Endothelial cell of umbilical vein (primary cell): ENCODE data around the gene TEN1. TPM values are rescaled to one million over a fixed set of nuclear protein-coding genes. Genes with fewer than 3 reads are reported as not detected.

Experiments used
- BruUV-seq: library from RNA; stranded (reverse); fragments of 400-500 nt; replicated peaks from 2 replicates; lab custom pipeline; 2021; lab: Mats Ljungman, UMichigan
- CTCF ChIA-PET: fragments of 300-600, 350-600 bp; sonication (Branson Sonifier 250); formaldehyde crosslinking; loops from one replicate; lab custom pipeline; 2021; ENCODE audit warnings: antibody characterized with exemption, inconsistent platforms; lab: Charles Lee
- POLR2A ChIA-PET: fragments of 300-600, 350-600 bp; sonication (Branson Sonifier 250); formaldehyde crosslinking; loops from one replicate; lab custom pipeline; 2021; ENCODE audit warnings: antibody characterized with exemption, inconsistent platforms; lab: Charles Lee
- DNase-seq: peaks from one replicate; pipeline ENCODE4 v3.0.0-alpha.2; 2011; ENCODE audit warnings: low read depth, low spot score
- FAIRE-seq: peaks from 2 replicates; lab custom pipeline; 2011; peaks lifted over from hg19 to GRCh38; lab: Jason Lieb, UNC
- H2AFZ ChIP-seq: 2 replicates; pipeline ENCODE4 v1.6.0; 2012; ENCODE audit warnings: low read depth, low read length, control low read depth, inconsistent platforms
- H3K27ac ChIP-seq: 2 replicates; pipeline ENCODE4 v1.5.1; 2011; ENCODE audit warnings: low read depth, mild to moderate bottlenecking, control low read depth, low read length, moderate library complexity; ENCODE audit not compliant: insufficient read depth
- H3K27me3 ChIP-seq, 2 experiments: 2 replicates each; pipeline versions ENCODE4 v1.6.0 to v1.6.1; 2011; ENCODE audit warnings: low read length in 2 of 2, mixed read lengths in 1 of 2; ENCODE audit not compliant: control insufficient read depth in 2 of 2, insufficient read depth in 2 of 2
- H3K36me3 ChIP-seq, 2 experiments: 2 replicates in 1 of 2; 3 replicates in 1 of 2; pipeline ENCODE4 v1.5.1; 2011; ENCODE audit warnings: low read length in 2 of 2, mild to moderate bottlenecking in 1 of 2, moderate library complexity in 1 of 2; ENCODE audit not compliant: control insufficient read depth in 2 of 2, insufficient read depth in 2 of 2; ENCODE audit errors: extremely low read depth in 1 of 2
- H3K4me1 ChIP-seq: 3 replicates; pipeline ENCODE4 v1.5.1; 2011; ENCODE audit warnings: mild to moderate bottlenecking, low read length; ENCODE audit not compliant: control insufficient read depth, insufficient read depth; ENCODE audit errors: extremely low read depth
- H3K4me2 ChIP-seq: 2 replicates; pipeline ENCODE4 v1.6.1; 2011; ENCODE audit warnings: low read length, control low read depth, mixed read lengths; ENCODE audit not compliant: insufficient read depth
- H3K4me3 ChIP-seq, 3 experiments: fragments of 200-600 bp in 1 of 3; sonication (generic), shearing (Covaris generic) in 1 of 3; replicated peaks in 1 of 3; 2 replicates each; pipeline ENCODE4 v1.5.1; 2011 to 2016; ENCODE audit warnings: control low read depth in 3 of 3, low read length in 3 of 3, mild to moderate bottlenecking in 2 of 3, inconsistent platforms in 1 of 3, low read depth in 1 of 3, moderate library complexity in 1 of 3; ENCODE audit not compliant: insufficient read depth in 1 of 3
- H3K79me2 ChIP-seq: 2 replicates; pipeline ENCODE4 v1.6.0; 2012; ENCODE audit warnings: low read length, inconsistent platforms; ENCODE audit not compliant: control insufficient read depth, insufficient read depth
- H3K9ac ChIP-seq: replicated peaks from 2 replicates; pipeline ENCODE3; 2011; ENCODE audit warnings: low read length, control low read depth; ENCODE audit not compliant: insufficient read depth; ENCODE audit errors: extremely low read depth
- H3K9me1 ChIP-seq: replicated peaks from 3 replicates; pipeline ENCODE4 v1.6.0; 2011; ENCODE audit warnings: mild to moderate bottlenecking, low read length; ENCODE audit not compliant: control insufficient read depth, insufficient read depth; ENCODE audit errors: extremely low read depth
- H3K9me3 ChIP-seq: replicated peaks from 2 replicates; pipeline ENCODE4 v1.5.1; 2012; ENCODE audit warnings: low read length, inconsistent platforms; ENCODE audit not compliant: control insufficient read depth, insufficient read depth
- H4K20me1 ChIP-seq: replicated peaks from 2 replicates; pipeline ENCODE3; 2011; ENCODE audit warnings: mild to moderate bottlenecking, low read length; ENCODE audit not compliant: control insufficient read depth, insufficient read depth; ENCODE audit errors: extremely low read depth
- CTCF ChIP-seq, 2 donors: IDR thresholded peaks; 1 replicate in 1 of 2; 2 replicates in 1 of 2; pipeline ENCODE4 v1.5.1; 2011; ENCODE audit warnings: low read length in 2 of 2, mild to moderate bottlenecking in 2 of 2, moderate library complexity in 2 of 2, control low read depth in 1 of 2, inconsistent platforms in 1 of 2, low read depth in 1 of 2; ENCODE audit not compliant: insufficient read depth in 1 of 2; ENCODE audit errors: extremely low read depth in 1 of 2
- EZH2 ChIP-seq: IDR thresholded peaks from 2 replicates; pipeline ENCODE4 v1.6.1; 2012; ENCODE audit warnings: borderline replicate concordance, low read depth, mild to moderate bottlenecking, moderate library complexity, low read length, inconsistent platforms; ENCODE audit not compliant: severe bottlenecking
- FOS ChIP-seq: IDR thresholded peaks from 2 replicates; pipeline ENCODE4 v1.6.1; 2011; ENCODE audit warnings: mild to moderate bottlenecking, low read length, moderate library complexity, borderline replicate concordance; ENCODE audit not compliant: insufficient read depth
- GATA2 ChIP-seq: IDR thresholded peaks from 2 replicates; pipeline ENCODE4 v1.7.0; 2011; ENCODE audit warnings: low read depth, mild to moderate bottlenecking, moderate library complexity, mixed read lengths, low read length; ENCODE audit not compliant: insufficient read length, insufficient read depth
- JUN ChIP-seq: IDR thresholded peaks from 2 replicates; pipeline ENCODE4 v1.6.1; 2011; ENCODE audit warnings: borderline replicate concordance, low read depth; ENCODE audit not compliant: insufficient read length, insufficient read depth
- MAX ChIP-seq: IDR thresholded peaks from 2 replicates; pipeline ENCODE4 v1.6.1; 2011; ENCODE audit not compliant: insufficient read depth, insufficient read length
- MYC ChIP-seq: IDR thresholded peaks from one replicate; pipeline ENCODE4 v1.6.1; 2011; ENCODE audit warnings: mild to moderate bottlenecking, low read depth, low read length
- POLR2AphosphoS5 ChIP-seq: IDR thresholded peaks from 2 replicates; pipeline ENCODE4 v1.6.1; 2012; ENCODE audit warnings: low read depth, mild to moderate bottlenecking, control low read depth, low read length, moderate library complexity; ENCODE audit not compliant: insufficient read depth
- dilution Hi-C: fragments of 300-500 bp; cut with MboI; formaldehyde crosslinking; loops from one replicate; pipeline ENCODE4 v1.15.0; 2019; ENCODE audit warnings: low sequenced_read_pairs; ENCODE audit not compliant: extremely low pct_ligation_motif_present
- intact Hi-C: fragments of 100-400 bp; cut with micrococcal nuclease; formaldehyde crosslinking; loops from one replicate; pipeline ENCODE4 v1.10.0; 2022
- polyA plus RNA-seq, 4 experiments: library from polyadenylated mRNA; depleted of rRNA in 3 of 4; stranded (reverse) in 3 of 4; unstranded in 1 of 4; fragments of >200 nt; gene quantifications; 2 replicates each; pipeline versions ENCODE4 v1.2.1 to v1.2.3, GENCODE V29; 2011 to 2012; ENCODE audit warnings: missing spikeins in 1 of 4
- total RNA-seq: library from RNA; stranded (reverse); gene quantifications from 2 replicates; pipeline ENCODE4 v1.2.3, GENCODE V29; 2021

The TEN1 gene
- total and polyA plus RNA-seq, 2 donors (not counting 3 experiments of a cell fraction or from before 2014, with no cell fraction given), result 18.8 to 29.0 TPM

GRCh38 chr17:76027159-76027839, 48.3 kb downstream of the TEN1 start, which contains the start of gene EVPL:
Gene EVPL, minus strand, starts transcription at chr17:76027306. Its CDS starts 108 bp downstream, at chr17:76027198.
- no peak for DNase-seq
- H3K9ac ChIP-seq, result no peak within 1 kb of the TSS
- H3K9me1 ChIP-seq, result no peaks in the 10 kb centered on the region
- dilution Hi-C loops (no loop called here), intact Hi-C loops (loop anchor here (5.0 kb wide), 1 partner anchor 45 kb away; the partner anchor contains the start of genes GALR2 and SRP68)
- no peaks in the 10 kb centered on the region for H3K36me3 ChIP-seq
- FAIRE-seq, result no peak
- no TSS peak for BruUV-seq
- H4K20me1 ChIP-seq, result no peaks in the 10 kb centered on the region
- no peak within 1 kb of the TSS for H2AFZ ChIP-seq
- POLR2A ChIA-PET, result no interaction called here
- peaks cover 9% of the 10 kb centered on the region for H3K4me1 ChIP-seq
- H3K27ac ChIP-seq, result no peak within 1 kb of the TSS
- no peak within 1 kb of the TSS for H3K4me2 ChIP-seq
- CTCF ChIA-PET, result interaction anchor here (3.6 kb wide), 1 partner anchor 13 kb away, joined by 31 read pairs; no protein-coding TSS in a partner anchor
- no peaks in the 10 kb centered on the region for H3K27me3 ChIP-seq
- no peak for TF ChIP-seq POLR2AphosphoS5
- TF ChIP-seq CTCF (IDR thresholded peaks at IDR 0.05; ENCODE audit: extremely low read depth in 1 of 2, insufficient read depth in 1 of 2, low read depth in 1 of 2, low read length in 2 of 2), result no peak
- TF ChIP-seq GATA2, result no peak
- no peak for TF ChIP-seq MYC
- TF ChIP-seq MAX, result no peak
- no peak for TF ChIP-seq JUN
- no peak for TF ChIP-seq EZH2
- TF ChIP-seq FOS, result no peak
- H3K4me3 ChIP-seq, result no peak within 1 kb of the TSS
- no peaks in the 10 kb centered on the region for H3K9me3 ChIP-seq
- H3K79me2 ChIP-seq, result no peaks in the 10 kb centered on the region
